GM18873 (cell line): Measurements from ENCODE around the gene NLRP5.

ENCODE experiments used
- ATAC-seq: cut with Tn5 transposase; IDR thresholded peaks from one replicate; pipeline ENCODE4 v1.9.1; 2021; ENCODE audit warnings: mild to moderate bottlenecking, moderate library complexity, moderate number of reproducible peaks; ENCODE audit not compliant: unreplicated experiment, low FRiP score

NLRP5 gene

GRCh38 chr19:56069642-56070041, 83.1 kb downstream of the NLRP5 start:
- no peak for ATAC-seq

GRCh38 chr19:56071151-56071550, 84.6 kb downstream of the NLRP5 start:
- no peak for ATAC-seq

GRCh38 chr19:56076498-56076897, 89.9 kb downstream of the NLRP5 start:
- ATAC-seq: no peak

- no peak for ATAC-seq
Measured at GRCh38 chr19:56079609-56080008, 93.0 kb downstream of the NLRP5 start.

GRCh38 chr19:56080669-56081401, 94.3 kb downstream of the NLRP5 start:
- ATAC-seq: no peak

- ATAC-seq: no peak
Measured at GRCh38 chr19:56083668-56084067, 97.1 kb downstream of the NLRP5 start.

GRCh38 chr19:56084835-56085536, 98.4 kb downstream of the NLRP5 start:
- ATAC-seq: no peak

- no peak for ATAC-seq
Measured at GRCh38 chr19:56085571-56086275, 99.1 kb downstream of the NLRP5 start.

GRCh38 chr19:56086671-56087430, 100.3 kb downstream of the NLRP5 start:
- no peak for ATAC-seq

- ATAC-seq: no peak
Measured at GRCh38 chr19:56087647-56088496, 101.3 kb downstream of the NLRP5 start.

- no peak for ATAC-seq
Measured at GRCh38 chr19:56088497-56089215, 102.1 kb downstream of the NLRP5 start.

- ATAC-seq: no peak
Measured at GRCh38 chr19:56089344-56089743, 102.8 kb downstream of the NLRP5 start.

GRCh38 chr19:56091066-56091490, 104.5 kb downstream of the NLRP5 start:
- no peak for ATAC-seq

GRCh38 chr19:56091751-56092546, 105.4 kb downstream of the NLRP5 start:
- no peak for ATAC-seq

- ATAC-seq: no peak
Measured at GRCh38 chr19:56092685-56093631, 106.4 kb downstream of the NLRP5 start.

GRCh38 chr19:56094449-56094848, 107.9 kb downstream of the NLRP5 start:
- no peak for ATAC-seq

GRCh38 chr19:56096665-56097064, 110.1 kb downstream of the NLRP5 start:
- no peak for ATAC-seq
